ENCODE measurements around the gene C11orf58.

The C11orf58 gene

DNA sequence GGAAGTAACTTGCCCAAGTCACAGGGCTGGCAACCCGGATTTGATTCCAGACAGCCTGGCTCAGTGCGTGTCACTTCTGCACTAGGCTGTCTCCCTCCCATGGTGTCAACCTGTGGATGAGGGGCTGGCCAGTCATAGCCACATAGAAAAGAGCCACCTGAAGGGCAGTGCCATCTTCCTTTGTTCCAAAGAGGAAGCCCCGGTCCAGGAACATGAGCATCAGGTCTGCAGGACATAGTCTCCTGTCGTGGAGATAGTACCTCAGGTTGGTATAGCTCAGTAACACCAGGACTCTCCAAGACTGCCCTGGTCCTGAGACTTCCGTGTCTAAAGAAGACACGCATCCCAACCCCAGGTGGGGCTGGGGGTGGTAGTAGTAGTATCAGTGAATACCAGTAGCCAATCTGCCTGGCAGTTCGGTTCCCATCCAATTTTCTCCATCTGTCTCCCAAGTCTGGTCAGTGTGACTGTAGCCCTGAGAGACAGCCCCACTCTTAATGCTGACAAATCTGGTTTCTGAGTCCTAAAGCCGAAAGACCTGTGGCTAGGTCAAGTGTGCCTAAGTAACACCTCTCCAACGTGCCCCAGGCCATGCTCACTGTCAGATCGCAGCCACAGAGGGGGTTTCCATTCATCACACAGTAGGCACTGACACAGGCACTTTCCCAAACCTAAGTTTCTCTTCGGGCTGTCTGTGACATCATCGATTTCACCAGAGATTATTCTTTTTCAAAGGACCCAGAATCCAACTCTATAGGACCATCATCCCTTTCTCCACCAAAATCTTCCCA lies 33.1 kb downstream of the C11orf58 start:
- H3K79me2 ChIP-seq, result no peaks in the 10 kb centered on the region
- H2AFZ ChIP-seq, result no peak overlapping the region
- H3K27me3 ChIP-seq (ENCODE audit: control insufficient read depth, insufficient read depth, low read length), result no peaks in the 10 kb centered on the region
- H3K4me3 ChIP-seq (ENCODE audit: low read depth, low read length), result no peak overlapping the region
- H3K9me3 ChIP-seq (ENCODE audit: control insufficient read depth, low read length), result no peaks in the 10 kb centered on the region
- TF ChIP-seq, protein P1, sequence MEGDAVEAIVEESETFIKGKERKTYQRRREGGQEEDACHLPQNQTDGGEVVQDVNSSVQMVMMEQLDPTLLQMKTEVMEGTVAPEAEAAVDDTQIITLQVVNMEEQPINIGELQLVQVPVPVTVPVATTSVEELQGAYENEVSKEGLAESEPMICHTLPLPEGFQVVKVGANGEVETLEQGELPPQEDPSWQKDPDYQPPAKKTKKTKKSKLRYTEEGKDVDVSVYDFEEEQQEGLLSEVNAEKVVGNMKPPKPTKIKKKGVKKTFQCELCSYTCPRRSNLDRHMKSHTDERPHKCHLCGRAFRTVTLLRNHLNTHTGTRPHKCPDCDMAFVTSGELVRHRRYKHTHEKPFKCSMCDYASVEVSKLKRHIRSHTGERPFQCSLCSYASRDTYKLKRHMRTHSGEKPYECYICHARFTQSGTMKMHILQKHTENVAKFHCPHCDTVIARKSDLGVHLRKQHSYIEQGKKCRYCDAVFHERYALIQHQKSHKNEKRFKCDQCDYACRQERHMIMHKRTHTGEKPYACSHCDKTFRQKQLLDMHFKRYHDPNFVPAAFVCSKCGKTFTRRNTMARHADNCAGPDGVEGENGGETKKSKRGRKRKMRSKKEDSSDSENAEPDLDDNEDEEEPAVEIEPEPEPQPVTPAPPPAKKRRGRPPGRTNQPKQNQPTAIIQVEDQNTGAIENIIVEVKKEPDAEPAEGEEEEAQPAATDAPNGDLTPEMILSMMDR (IDR thresholded peaks at IDR 0.05), result no peak
- H3K27ac ChIP-seq, result no peak overlapping the region
- no peaks in the 10 kb centered on the region for H3K4me1 ChIP-seq
- no peak overlapping the region for H3K9ac ChIP-seq
- no peak overlapping the region for H3K4me2 ChIP-seq (ENCODE audit: low read length)
- no peaks in the 10 kb centered on the region for H3K36me3 ChIP-seq (ENCODE audit: control insufficient read depth, insufficient read depth, low read length)

DNA sequence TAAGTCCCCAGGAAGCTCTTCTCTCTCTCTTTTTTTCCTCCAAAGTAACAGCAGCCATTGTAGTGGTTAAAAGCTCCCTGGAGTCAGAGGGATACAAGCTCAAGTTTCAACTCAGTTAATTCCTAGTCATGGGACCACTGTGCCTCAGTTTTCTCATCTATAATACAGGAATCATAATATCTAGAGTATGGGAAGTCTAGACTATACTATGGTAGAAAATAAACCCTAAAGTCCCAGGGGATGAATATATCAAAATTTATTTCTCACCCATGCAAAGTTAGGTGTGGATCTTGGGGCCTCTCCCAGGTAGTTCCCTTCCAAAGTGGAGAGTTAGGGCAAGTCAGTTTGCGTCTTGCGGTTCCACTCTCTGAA lies 33.7 kb downstream of the C11orf58 start:
- TF ChIP-seq, protein P1 (IDR thresholded peaks at IDR 0.05), result no peak
- H3K27me3 ChIP-seq (ENCODE audit: control insufficient read depth, insufficient read depth, low read length), result no peaks in the 10 kb centered on the region
- H3K4me3 ChIP-seq (ENCODE audit: low read depth, low read length), result no peak overlapping the region

DNA sequence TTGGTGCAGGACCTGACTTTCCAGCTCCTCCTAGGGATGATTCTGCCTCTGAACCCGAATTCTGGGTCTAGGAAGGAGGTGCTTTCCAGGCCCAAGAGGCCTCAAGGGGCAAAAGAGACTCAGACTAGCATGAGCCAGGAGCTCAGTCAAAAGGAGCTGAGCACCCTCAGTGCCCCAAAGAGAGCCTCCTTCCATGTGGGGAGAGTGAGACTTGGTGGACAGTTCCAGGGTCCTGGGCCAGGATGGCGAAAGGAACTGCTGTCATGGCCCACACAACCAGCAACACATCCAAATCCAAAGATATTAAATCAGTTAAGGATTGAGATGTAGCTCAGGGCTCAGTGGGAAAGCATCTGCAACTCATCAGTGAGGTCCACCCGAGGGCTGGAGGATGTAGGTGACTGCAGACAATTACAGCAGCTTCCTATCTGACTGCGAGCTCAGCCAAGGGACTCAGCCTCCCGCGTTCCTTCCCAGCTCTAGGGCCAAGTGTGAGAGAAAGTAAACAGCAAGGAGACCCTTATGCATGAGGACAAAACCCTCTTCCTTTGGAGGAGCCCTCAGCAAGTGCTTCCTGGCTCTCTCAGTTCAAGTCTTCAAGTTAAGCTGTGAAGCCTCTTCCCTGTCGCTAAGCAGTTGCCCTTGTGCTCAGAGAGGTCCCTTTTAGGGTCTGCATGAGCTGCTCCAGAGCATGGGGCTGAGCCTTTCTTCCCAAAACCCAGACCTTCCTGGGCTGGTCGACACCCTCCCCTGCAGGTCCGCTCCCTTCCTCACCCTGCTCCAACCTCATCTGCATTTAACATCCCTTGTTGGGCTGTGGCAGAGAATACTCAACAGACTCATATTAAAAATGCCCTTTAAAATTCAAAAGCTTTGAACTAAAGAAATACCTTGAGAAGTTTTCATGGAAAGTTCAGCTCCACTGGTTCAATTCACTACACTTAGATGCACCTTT lies 35.8 kb downstream of the C11orf58 start:
- Histone ChIP-seq H3K4me1 (no peaks in the 10 kb centered on the region), H3K79me2 (no peaks in the 10 kb centered on the region), H3K4me2 (ENCODE audit: low read length) (no peak overlapping the region), H3K27ac (no peak overlapping the region), H2AFZ (no peak overlapping the region), H3K4me3 (ENCODE audit: low read depth, low read length) (no peak overlapping the region), H3K36me3 (ENCODE audit: control insufficient read depth, insufficient read depth, low read length) (no peaks in the 10 kb centered on the region), H3K9me3 (ENCODE audit: control insufficient read depth, low read length) (no peaks in the 10 kb centered on the region), H3K27me3 (ENCODE audit: control insufficient read depth, insufficient read depth, low read length) (no peaks in the 10 kb centered on the region), H3K9ac (no peak overlapping the region)
- TF ChIP-seq, protein P1 (IDR thresholded peaks at IDR 0.05), result no peak

More for the DNA sequence above, 33.7 kb downstream of the C11orf58 start:
- no peaks in the 10 kb centered on the region for H3K79me2 ChIP-seq
- H3K27ac ChIP-seq, result no peak overlapping the region
- no peak overlapping the region for H3K9ac ChIP-seq
- no peak overlapping the region for H3K4me2 ChIP-seq (ENCODE audit: low read length)
- H2AFZ ChIP-seq, result no peak overlapping the region
- no peaks in the 10 kb centered on the region for H3K9me3 ChIP-seq (ENCODE audit: control insufficient read depth, low read length)
- H3K36me3 ChIP-seq (ENCODE audit: control insufficient read depth, insufficient read depth, low read length), result no peaks in the 10 kb centered on the region
- H3K4me1 ChIP-seq, result no peaks in the 10 kb centered on the region

GRCh38 chr11:16774936-16775613 lies 36.6 kb downstream of the C11orf58 start:
- no peak overlapping the region for H3K9ac ChIP-seq
- H3K4me2 ChIP-seq (ENCODE audit: low read length), result no peak overlapping the region
- no peak overlapping the region for H3K4me3 ChIP-seq (ENCODE audit: low read depth, low read length)
- H3K79me2 ChIP-seq, result no peaks in the 10 kb centered on the region
- no peaks in the 10 kb centered on the region for H3K4me1 ChIP-seq
- no peaks in the 10 kb centered on the region for H3K27me3 ChIP-seq (ENCODE audit: control insufficient read depth, insufficient read depth, low read length)
- H3K27ac ChIP-seq, result no peak overlapping the region
- TF ChIP-seq, protein P1 (IDR thresholded peaks at IDR 0.05), result no peak
- H3K36me3 ChIP-seq (ENCODE audit: control insufficient read depth, insufficient read depth, low read length), result no peaks in the 10 kb centered on the region
- H2AFZ ChIP-seq, result no peak overlapping the region
- no peaks in the 10 kb centered on the region for H3K9me3 ChIP-seq (ENCODE audit: control insufficient read depth, low read length)
